Umbilical cord (tissue), 2 donors: ENCODE data around the gene ROR2. TPM values are rescaled to one million over a fixed set of nuclear protein-coding genes. Genes with fewer than 3 reads are reported as not detected.

Source experiments
- DNase-seq: peaks from one replicate; pipeline ENCODE4 v3.0.0-alpha.2; 2015; ENCODE audit warnings: low spot score
- total RNA-seq: library from RNA; depleted of rRNA; stranded (reverse); fragments of >200 nt; gene quantifications from one replicate; pipeline ENCODE4 v1.2.3, GENCODE V29; 2014; ENCODE audit warnings: low replicate concordance; ENCODE audit not compliant: insufficient read depth

Gene ROR2
- total RNA-seq, 1 donor from 2014 or later: 44.3 TPM

- peak; percentile 77 for DNase-seq
Measured at GRCh38 chr9:91948597-91949391, 1.2 kb downstream of the ROR2 start.

GRCh38 chr9:91948101-91948596, 1.9 kb downstream of the ROR2 start:
- DNase-seq: peak; percentile 57

- DNase-seq: peak; percentile 56
Measured at GRCh38 chr9:91946653-91947488, 3.2 kb downstream of the ROR2 start.

GRCh38 chr9:91946196-91946595, 3.8 kb downstream of the ROR2 start:
- DNase-seq: no peak

GRCh38 chr9:91945277-91946085, 4.5 kb downstream of the ROR2 start:
- peak; percentile 94 for DNase-seq

GRCh38 chr9:91944711-91945110, 5.3 kb downstream of the ROR2 start:
- DNase-seq: no peak

- no peak for DNase-seq
Measured at GRCh38 chr9:91943478-91944470, 6.3 kb downstream of the ROR2 start.

- DNase-seq: no peak
Measured at GRCh38 chr9:91942201-91942600, 7.8 kb downstream of the ROR2 start.

GRCh38 chr9:91939978-91940377, 10.1 kb downstream of the ROR2 start:
- no peak for DNase-seq

- DNase-seq: no peak
Measured at GRCh38 chr9:91937727-91938126, 12.3 kb downstream of the ROR2 start.

- DNase-seq: peak; percentile 68
Measured at GRCh38 chr9:91937056-91937455, 13.0 kb downstream of the ROR2 start.

GRCh38 chr9:91935805-91936514, 14.1 kb downstream of the ROR2 start:
- no peak for DNase-seq

GRCh38 chr9:91935066-91935749, 14.8 kb downstream of the ROR2 start:
- no peak for DNase-seq

GRCh38 chr9:91934654-91935053, 15.4 kb downstream of the ROR2 start:
- no peak for DNase-seq

- no peak for DNase-seq
Measured at GRCh38 chr9:91933556-91934352, 16.3 kb downstream of the ROR2 start.

GRCh38 chr9:91930475-91930874, 19.6 kb downstream of the ROR2 start:
- no peak for DNase-seq

GRCh38 chr9:91929331-91929730, 20.7 kb downstream of the ROR2 start:
- DNase-seq: no peak

- no peak for DNase-seq
Measured at GRCh38 chr9:91927922-91928510, 22.0 kb downstream of the ROR2 start.
